Stimulated activated CD8-positive, alpha-beta memory T cell treated with anti-CD3 and anti-CD28 coated beads, Interleukin-4, amount 100 ng/mL, for 4 hours (primary cell): Measurements from ENCODE around the gene PCDHGA12.
"Not testable (repeated sequence)": the region's sequence is repeated elsewhere in the genome, so short reads cannot be mapped to it uniquely, and the experiment has no call there.

ENCODE experiments used
- DNase-seq, 2 donors: peaks; one replicate each; pipeline ENCODE4 v3.0.0-alpha.2; 2020; ENCODE audit warnings: low read depth in 2 of 2, low spot score in 1 of 2

The PCDHGA12 gene

DNA sequence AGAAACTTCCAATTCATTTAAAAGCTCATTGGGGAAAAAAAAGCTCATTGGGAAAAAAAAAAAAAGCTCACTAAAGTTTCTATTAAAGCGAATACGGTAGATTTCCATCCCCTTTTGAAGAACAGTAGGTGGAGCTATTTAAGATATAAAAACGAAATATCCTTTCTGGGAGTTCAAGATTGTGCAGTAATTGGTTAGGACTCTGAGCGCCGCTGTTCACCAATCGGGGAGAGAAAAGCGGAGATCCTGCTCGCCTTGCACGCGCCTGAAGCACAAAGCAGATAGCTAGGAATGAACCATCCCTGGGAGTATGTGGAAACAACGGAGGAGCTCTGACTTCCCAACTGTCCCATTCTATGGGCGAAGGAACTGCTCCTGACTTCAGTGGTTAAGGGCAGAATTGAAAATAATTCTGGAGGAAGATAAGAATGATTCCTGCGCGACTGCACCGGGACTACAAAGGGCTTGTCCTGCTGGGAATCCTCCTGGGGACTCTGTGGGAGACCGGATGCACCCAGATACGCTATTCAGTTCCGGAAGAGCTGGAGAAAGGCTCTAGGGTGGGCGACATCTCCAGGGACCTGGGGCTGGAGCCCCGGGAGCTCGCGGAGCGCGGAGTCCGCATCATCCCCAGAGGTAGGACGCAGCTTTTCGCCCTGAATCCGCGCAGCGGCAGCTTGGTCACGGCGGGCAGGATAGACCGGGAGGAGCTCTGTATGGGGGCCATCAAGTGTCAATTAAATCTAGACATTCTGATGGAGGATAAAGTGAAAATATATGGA, at the start of gene PCDHGA12:
Gene PCDHGA12, plus strand, starts transcription at position 176 of the 782 bp plus-strand sequence. Its CDS starts 253 bp downstream, at position 429.
- DNase-seq: no peak

GRCh38 chr5:141382469-141383294, 47.6 kb upstream of the PCDHGA12 start, which contains the start of gene PCDHGA7:
TSS of gene PCDHGA7 (plus strand) at chr5:141382742. CDS start at chr5:141382900, 158 bp downstream.
- no peak for DNase-seq

GRCh38 chr5:141383345-141383744, 47.0 kb upstream of the PCDHGA12 start:
- no peak for DNase-seq

DNA sequence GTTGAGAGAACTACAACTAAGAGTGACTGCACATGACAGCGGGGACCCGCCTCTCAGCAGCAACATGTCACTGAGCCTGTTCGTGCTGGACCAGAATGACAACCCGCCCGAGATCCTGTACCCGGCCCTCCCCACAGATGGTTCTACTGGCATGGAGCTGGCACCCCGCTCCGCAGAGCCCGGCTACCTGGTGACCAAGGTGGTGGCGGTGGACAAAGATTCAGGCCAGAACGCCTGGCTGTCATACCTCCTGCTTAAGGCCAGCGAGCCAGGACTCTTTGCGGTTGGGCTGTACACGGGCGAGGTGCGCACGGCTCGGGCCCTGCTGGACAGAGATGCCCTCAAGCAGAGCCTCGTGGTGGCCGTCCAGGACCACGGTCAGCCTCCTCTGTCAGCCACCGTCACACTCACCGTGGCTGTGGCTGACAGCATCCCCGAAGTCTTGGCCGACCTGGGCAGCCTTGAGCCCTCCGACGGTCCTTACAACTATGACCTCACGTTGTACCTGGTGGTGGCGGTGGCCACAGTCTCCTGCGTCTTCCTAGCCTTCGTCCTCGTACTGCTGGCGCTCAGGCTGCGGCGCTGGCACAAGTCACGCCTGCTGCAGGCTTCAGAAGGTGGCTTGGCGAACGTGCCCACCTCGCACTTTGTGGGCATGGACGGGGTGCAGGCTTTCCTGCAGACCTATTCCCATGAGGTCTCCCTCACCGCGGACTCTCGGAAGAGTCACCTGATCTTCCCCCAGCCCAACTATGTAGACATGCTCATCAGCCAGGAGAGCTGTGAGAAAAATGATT, 45.6 kb upstream of the PCDHGA12 start:
- DNase-seq: no peak

GRCh38 chr5:141387557-141388311, 42.6 kb upstream of the PCDHGA12 start, which contains the start of gene PCDHGB4:
TSS of gene PCDHGB4 (plus strand) at chr5:141387698. CDS start at chr5:141387885, 187 bp downstream.
- not testable (repeated sequence) for DNase-seq

GRCh38 chr5:141388661-141389060, 41.6 kb upstream of the PCDHGA12 start:
- no peak for DNase-seq

- DNase-seq: no peak
Measured at GRCh38 chr5:141389153-141390042, 40.9 kb upstream of the PCDHGA12 start.

DNA sequence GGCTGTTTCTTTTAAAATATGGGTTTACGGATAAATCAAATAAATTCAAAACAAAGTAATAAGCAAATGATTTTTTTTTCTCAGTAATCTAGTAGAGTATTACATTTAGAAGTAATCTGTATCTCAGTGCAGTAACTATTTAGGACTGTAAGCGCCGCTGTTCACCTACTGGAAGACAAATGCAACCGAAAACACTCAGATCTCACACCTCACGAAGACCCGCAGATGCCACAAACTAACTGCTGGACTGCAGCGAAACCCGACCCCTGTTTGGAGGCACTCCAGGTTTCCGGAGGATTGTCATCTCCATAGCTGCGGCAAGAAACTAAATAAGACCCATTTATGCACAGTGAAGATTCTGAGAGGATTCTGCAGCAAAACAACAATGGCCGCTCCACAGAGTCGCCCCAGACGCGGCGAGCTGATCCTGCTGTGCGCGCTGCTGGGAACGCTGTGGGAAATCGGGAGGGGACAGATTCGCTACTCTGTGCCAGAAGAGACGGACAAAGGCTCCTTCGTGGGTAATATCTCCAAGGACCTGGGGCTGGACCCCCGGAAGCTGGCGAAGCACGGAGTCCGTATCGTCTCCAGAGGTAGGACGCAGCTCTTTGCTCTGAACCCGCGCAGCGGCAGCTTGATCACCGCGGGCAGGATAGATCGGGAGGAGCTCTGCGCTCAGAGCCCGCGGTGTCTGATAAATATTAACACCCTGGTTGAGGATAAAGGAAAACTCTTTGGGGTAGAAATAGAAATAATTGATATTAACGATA, 37.7 kb upstream of the PCDHGA12 start, which contains the start of gene PCDHGA8:
Gene PCDHGA8, plus strand, starts transcription at position 205 of the 770 bp plus-strand sequence. Its CDS starts 181 bp downstream, at position 386.
- DNase-seq: no peak

DNA sequence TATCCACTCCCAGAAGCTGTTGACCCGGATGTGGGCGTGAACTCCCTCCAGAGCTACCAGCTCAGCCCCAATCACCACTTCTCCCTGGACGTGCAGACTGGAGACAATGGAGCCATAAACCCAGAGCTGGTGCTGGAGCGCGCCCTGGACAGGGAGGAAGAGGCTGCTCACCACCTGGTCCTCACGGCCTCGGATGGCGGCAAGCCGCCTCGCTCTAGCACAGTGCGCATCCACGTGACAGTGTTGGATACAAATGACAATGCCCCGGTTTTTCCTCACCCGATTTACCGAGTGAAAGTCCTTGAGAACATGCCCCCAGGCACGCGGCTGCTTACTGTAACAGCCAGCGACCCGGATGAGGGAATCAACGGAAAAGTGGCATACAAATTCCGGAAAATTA, 37.0 kb upstream of the PCDHGA12 start:
- DNase-seq: no peak

DNA sequence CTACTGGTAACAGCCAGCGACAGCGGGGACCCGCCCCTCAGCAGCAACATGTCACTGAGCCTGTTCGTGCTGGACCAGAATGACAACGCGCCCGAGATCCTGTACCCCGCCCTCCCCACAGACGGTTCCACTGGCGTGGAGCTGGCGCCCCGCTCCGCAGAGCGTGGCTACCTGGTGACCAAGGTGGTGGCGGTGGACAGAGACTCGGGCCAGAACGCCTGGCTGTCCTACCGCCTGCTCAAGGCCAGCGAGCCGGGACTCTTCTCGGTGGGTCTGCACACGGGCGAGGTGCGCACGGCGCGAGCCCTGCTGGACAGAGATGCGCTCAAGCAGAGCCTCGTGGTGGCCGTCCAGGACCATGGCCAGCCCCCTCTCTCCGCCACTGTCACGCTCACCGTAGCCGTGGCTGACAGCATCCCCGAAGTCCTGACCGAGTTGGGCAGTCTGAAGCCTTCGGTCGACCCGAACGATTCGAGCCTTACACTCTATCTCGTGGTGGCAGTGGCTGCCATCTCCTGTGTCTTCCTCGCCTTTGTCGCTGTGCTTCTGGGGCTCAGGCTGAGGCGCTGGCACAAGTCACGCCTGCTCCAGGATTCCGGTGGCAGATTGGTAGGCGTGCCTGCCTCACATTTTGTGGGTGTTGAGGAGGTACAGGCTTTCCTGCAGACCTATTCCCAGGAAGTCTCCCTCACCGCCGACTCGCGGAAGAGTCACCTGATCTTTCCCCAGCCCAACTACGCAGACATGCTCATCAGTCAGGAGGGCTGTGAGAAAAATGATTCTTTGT, 35.7 kb upstream of the PCDHGA12 start:
- not testable (repeated sequence) for DNase-seq

DNA sequence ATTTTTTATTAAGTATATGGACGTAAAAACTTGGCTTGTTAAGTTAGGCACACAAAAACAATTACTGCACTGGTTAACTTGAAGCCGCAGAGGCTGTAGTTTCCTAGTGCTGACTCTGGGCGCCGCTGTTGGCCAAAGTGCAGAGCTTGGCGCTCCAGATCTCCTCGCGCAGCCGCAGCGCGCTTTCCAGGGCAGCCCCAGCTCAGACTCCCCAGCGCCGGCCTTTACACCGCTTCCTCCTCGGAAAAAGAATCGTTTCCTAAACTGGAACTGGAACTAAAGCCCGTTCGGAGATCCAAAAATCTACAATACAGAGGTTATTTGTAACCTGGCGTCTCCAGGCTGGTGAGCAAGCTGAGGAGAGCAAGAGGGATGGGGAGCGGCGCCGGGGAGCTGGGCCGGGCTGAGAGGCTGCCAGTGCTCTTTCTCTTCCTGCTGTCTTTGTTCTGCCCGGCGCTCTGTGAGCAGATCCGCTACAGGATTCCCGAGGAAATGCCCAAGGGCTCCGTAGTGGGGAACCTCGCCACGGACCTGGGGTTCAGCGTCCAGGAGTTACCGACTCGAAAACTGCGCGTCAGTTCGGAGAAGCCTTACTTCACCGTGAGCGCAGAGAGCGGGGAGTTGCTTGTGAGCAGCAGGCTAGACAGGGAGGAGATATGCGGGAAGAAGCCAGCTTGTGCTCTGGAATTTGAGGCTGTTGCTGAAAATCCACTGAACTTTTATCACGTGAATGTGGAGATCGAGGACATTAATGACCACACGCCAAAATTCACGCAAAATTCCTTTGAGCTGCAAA, 32.4 kb upstream of the PCDHGA12 start, which contains the start of gene PCDHGB5:
Gene PCDHGB5, plus strand, starts transcription at position 192 of the 796 bp plus-strand sequence. Its CDS starts 181 bp downstream, at position 373.
- not testable (repeated sequence) for DNase-seq

DNA sequence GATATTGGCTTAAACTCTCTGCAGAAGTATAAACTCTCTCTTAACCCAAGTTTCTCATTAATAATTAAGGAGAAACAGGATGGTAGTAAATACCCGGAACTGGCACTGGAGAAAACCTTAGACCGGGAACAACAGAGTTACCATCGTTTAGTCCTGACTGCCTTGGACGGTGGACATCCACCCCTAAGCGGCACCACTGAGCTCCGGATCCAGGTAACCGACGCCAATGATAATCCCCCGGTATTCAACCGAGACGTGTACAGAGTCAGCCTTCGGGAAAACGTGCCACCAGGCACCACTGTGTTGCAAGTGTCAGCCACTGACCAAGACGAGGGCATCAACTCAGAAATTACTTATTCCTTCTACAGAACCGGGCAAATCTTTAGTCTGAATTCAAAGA, 31.7 kb upstream of the PCDHGA12 start:
- no peak for DNase-seq

DNA sequence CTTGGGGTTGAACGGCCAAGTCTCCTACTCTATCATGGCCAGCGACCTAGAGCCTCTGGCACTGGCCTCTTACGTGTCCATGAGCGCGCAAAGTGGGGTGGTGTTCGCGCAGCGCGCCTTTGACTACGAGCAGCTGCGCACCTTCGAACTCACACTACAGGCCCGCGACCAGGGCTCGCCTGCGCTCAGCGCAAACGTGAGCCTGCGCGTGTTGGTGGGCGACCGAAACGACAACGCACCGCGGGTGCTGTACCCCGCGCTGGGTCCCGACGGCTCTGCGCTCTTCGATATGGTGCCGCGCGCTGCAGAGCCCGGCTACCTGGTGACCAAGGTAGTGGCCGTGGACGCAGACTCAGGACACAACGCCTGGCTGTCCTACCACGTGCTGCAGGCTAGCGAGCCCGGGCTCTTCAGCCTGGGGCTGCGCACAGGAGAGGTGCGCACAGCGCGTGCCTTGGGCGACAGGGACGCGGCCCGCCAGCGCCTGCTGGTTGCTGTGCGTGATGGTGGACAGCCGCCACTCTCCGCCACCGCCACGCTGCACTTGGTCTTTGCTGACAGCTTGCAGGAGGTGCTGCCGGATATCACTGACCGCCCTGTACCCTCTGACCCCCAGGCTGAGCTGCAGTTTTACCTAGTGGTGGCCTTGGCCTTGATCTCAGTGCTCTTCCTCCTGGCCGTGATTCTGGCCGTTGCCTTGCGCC, 30.6 kb upstream of the PCDHGA12 start:
- DNase-seq: no peak

DNA sequence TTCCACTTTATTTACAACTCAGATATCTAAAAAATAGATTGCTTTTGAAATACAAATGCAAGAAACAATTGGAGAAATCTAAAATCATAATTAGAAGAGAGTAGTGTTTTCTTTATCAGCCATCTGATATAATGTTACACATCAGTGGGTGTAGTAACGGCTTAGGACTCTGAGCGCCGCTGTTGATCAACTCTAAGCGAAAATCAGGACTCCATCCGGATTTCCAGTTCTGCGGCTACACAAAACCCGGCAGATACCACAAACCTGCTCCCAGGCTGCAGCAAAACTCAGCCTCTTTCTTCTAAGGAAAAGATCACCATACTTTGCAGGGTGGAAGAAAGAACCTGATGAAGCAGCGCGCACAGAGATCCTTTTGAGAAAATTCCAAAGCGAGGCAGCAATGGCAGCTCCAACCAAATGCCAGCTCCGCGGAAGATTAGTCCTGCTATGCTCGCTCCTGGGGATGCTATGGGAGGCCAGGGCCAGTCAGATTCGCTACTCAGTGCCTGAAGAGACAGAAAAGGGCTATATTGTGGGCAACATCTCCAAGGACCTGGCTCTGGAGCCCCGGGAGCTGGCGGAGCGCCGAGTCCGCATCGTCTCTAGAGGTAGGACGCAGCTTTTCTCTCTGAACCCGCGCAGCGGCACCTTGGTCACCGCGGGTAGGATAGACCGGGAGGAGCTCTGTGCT, 27.6 kb upstream of the PCDHGA12 start, which contains the start of gene PCDHGA9:
Gene PCDHGA9, plus strand, starts transcription at position 226 of the 691 bp plus-strand sequence. Its CDS starts 175 bp downstream, at position 401.
- no peak for DNase-seq

- no peak for DNase-seq
Measured at GRCh38 chr5:141403387-141403786, 26.9 kb upstream of the PCDHGA12 start.
